Effector memory CD4-positive, alpha-beta T cell (primary cell): Measurements from ENCODE around the gene ETV6.

Experiments
- DNase-seq, 3 donors: peaks; one replicate each; pipeline ENCODE4 v3.0.0-alpha.2; 2020
- H3K27ac ChIP-seq: 2 replicates; pipeline ENCODE4 v1.7.0; 2013; ENCODE audit warnings: mild to moderate bottlenecking, low read length, moderate library complexity; ENCODE audit not compliant: insufficient read depth, poor library complexity, severe bottlenecking
- H3K27me3 ChIP-seq: replicated peaks from 2 replicates; pipeline ENCODE4 v1.7.0; 2013; ENCODE audit warnings: mild to moderate bottlenecking, low read length; ENCODE audit not compliant: insufficient read depth, control insufficient read depth, poor library complexity, severe bottlenecking
- H3K36me3 ChIP-seq: 2 replicates; pipeline ENCODE4 v1.7.0; 2013; ENCODE audit warnings: mild to moderate bottlenecking, low read length, moderate library complexity; ENCODE audit not compliant: control insufficient read depth, insufficient read depth
- H3K4me1 ChIP-seq: 2 replicates; pipeline ENCODE4 v1.7.0; 2013; ENCODE audit warnings: low read length, mild to moderate bottlenecking; ENCODE audit not compliant: control insufficient read depth, insufficient read depth, poor library complexity, severe bottlenecking
- H3K4me3 ChIP-seq: 2 replicates; pipeline ENCODE4 v1.7.0; 2013; ENCODE audit warnings: low read length, low read depth, mild to moderate bottlenecking; ENCODE audit not compliant: insufficient read depth, poor library complexity, severe bottlenecking
- H3K9me3 ChIP-seq: 2 replicates; pipeline ENCODE4 v1.7.0; 2013; ENCODE audit warnings: mild to moderate bottlenecking, low read length, moderate library complexity; ENCODE audit not compliant: control insufficient read depth

Gene ETV6

GRCh38 chr12:11939223-11939622 is 289.7 kb downstream of the ETV6 start:
- Histone ChIP-seq H3K9me3 (no peaks in the 10 kb centered on the region), H3K27ac (no peak overlapping the region), H3K4me3 (no peak overlapping the region), H3K27me3 (no peaks in the 10 kb centered on the region), H3K4me1 (no peaks in the 10 kb centered on the region), H3K36me3 (no peaks in the 10 kb centered on the region)
- no peak for DNase-seq

DNA sequence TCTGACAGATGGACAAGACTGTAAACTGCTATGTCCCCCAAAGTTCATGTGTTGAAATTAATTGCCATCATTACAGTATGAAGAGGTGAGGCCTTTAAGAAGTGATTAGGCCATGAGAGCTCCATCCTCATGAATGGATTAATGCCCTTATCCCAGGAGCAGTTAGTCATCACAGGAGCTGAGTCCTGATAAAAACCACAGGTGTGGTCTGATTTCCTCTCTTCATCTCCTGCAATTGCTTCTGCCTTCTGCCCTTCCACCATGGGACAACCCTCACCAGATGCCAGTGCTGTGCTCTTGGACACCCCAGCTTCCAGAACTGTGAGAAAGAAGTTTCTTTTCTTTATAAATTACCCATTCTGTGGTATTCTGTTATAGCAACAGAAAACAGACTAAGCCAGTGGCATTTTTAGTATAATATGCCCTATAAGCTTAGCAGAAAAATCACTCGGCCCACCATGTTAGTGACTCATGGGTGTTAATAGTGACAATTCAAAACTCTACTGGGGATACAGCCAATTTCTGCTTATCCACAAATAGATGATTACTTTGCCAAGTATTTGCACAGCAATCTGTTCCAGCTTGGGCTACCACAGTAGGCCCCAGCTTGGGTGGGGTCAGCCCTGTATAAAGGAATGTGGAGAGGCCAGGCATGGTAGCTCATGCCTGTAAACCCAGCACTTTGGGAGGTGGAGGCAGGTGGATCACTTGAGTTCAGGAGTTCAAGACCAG is 292.3 kb downstream of the ETV6 start:
- Histone ChIP-seq H3K27ac (no peak overlapping the region), H3K4me1 (no peaks in the 10 kb centered on the region), H3K36me3 (no peaks in the 10 kb centered on the region), H3K27me3 (no peaks in the 10 kb centered on the region), H3K4me3 (no peak overlapping the region), H3K9me3 (no peaks in the 10 kb centered on the region)
- no peak for DNase-seq

- H3K27me3 ChIP-seq = no peaks in the 10 kb centered on the region
- DNase-seq = no peak
- H3K9me3 ChIP-seq = no peaks in the 10 kb centered on the region
- no peaks in the 10 kb centered on the region for H3K4me1 ChIP-seq
- no peak overlapping the region for H3K27ac ChIP-seq
- no peaks in the 10 kb centered on the region for H3K36me3 ChIP-seq
- H3K4me3 ChIP-seq = no peak overlapping the region
These were observed 294.6 kb downstream of the ETV6 start for GRCh38 chr12:11943919-11944700.
